Cardiac fibroblast (primary cell): ENCODE data around the gene XYLT1.
A peak's percentile ranks its signal among the peaks of the same experiment; 100 is the strongest.

Source experiments
- DNase-seq, 2 donors: peaks; one replicate each; pipeline versions ENCODE4 v3.0.0 to v3.0.0-alpha.2; 2010; ENCODE audit warnings: low read depth in 2 of 2
- H3K4me3 ChIP-seq, 2 donors: replicated peaks in 1 of 2; 1 replicate in 1 of 2; 2 replicates in 1 of 2; pipeline ENCODE4 v1.5.1; 2011; ENCODE audit warnings: low read depth in 2 of 2, low read length in 2 of 2, mild to moderate bottlenecking in 2 of 2, moderate library complexity in 1 of 2
- CTCF ChIP-seq: IDR thresholded peaks from one replicate; pipeline ENCODE4 v1.5.1; 2011; ENCODE audit warnings: low read depth, mild to moderate bottlenecking, low read length, inconsistent platforms

Gene XYLT1

GRCh38 chr16:17331991-17332390 lies 138.8 kb downstream of the XYLT1 start:
- no peak overlapping the region for H3K4me3 ChIP-seq
- no peak for DNase-seq
- TF ChIP-seq CTCF = no peak

GRCh38 chr16:17331071-17331607 lies 139.6 kb downstream of the XYLT1 start:
- no peak for TF ChIP-seq CTCF
- H3K4me3 ChIP-seq = no peak overlapping the region
- DNase-seq = no peak

- no peak overlapping the region for H3K4me3 ChIP-seq
- DNase-seq = no peak
- TF ChIP-seq CTCF = no peak
These were observed 140.7 kb downstream of the XYLT1 start for GRCh38 chr16:17330044-17330443.

GRCh38 chr16:17329391-17329790 lies 141.4 kb downstream of the XYLT1 start:
- no peak for DNase-seq
- no peak for TF ChIP-seq CTCF
- H3K4me3 ChIP-seq = no peak overlapping the region

- TF ChIP-seq CTCF = no peak
- H3K4me3 ChIP-seq = no peak overlapping the region
These were observed 141.8 kb downstream of the XYLT1 start for GRCh38 chr16:17328932-17329331.

GRCh38 chr16:17327664-17328335 lies 143.0 kb downstream of the XYLT1 start:
- TF ChIP-seq CTCF = no peak
- H3K4me3 ChIP-seq = no peak overlapping the region
- no peak for DNase-seq

More at GRCh38 chr16:17328932-17329331, 141.8 kb downstream of the XYLT1 start:
- peak in 1 of 2 donors; percentile 12 for DNase-seq
